Stimulated activated naive CD8-positive, alpha-beta T cell treated with anti-CD3 and anti-CD28 coated beads, Interleukin-15, Interleukin-2, amounts not matched to agents 100 ng/mL and 50 ng/mL, for 24 hours (primary cell): ENCODE results near the gene MAPK9.

Experiments used
- H3K27ac Mint-ChIP-seq: one replicate; pipeline ENCODE4 v1.8.0; 2021; ENCODE audit warnings: mild to moderate bottlenecking, mixed read lengths
- H3K27me3 Mint-ChIP-seq: one replicate; pipeline ENCODE4 v1.8.0; 2021; ENCODE audit warnings: mixed read lengths
- H3K36me3 Mint-ChIP-seq: one replicate; pipeline ENCODE4 v1.8.0; 2021; ENCODE audit warnings: low read depth, mixed read lengths
- H3K4me1 Mint-ChIP-seq: one replicate; pipeline ENCODE4 v1.8.0; 2021; ENCODE audit warnings: low read depth, mixed read lengths
- H3K4me3 Mint-ChIP-seq: one replicate; pipeline ENCODE4 v1.8.0; 2021; ENCODE audit warnings: mild to moderate bottlenecking, mixed read lengths
- H3K9me3 Mint-ChIP-seq: one replicate; pipeline ENCODE4 v1.8.0; 2021; ENCODE audit warnings: mixed read lengths

The MAPK9 gene

DNA sequence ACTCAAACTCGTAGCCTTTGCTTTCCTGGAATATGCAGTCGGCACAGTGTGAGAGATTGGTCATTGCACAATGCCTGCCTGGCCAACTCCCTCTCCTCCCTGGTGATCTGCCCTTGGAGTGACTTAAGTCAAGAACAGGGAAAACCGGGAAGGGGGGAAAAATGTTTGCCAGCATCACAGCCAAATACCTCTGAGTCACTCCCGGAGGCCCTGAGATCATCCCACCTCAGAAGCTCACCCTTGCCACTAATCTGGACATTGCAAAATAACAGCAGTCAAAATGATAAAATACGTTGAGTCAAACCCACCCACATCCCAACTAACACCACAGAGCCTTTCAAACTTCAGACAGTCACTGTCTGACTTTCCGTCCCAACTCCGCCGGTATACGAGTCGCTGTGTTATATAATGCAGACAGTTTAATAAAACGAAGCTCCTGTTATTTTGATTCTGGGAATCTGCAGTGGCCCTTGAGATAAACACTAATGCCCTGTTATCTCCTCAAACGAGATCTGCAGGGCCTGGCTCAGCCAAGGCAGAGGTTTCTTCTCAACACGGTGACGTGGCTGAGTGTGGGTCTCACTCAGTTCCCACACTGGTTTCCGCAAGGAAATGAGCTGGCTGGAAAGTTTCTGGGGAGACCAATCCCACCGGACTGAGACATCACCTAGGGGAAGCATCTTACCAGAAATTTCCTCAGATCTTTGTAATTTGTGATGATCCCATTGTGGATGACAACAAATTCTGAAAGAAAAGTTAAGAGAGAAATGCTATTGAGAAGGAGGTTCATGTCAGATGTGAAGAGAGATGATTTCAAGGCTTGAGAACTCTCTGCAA, 39.1 kb upstream of the MAPK9 start:
- Mint-ChIP-seq H3K27ac (no peak overlapping the region), H3K4me1 (no peaks in the 10 kb centered on the region), H3K27me3 (peaks cover 13% of the 10 kb centered on the region), H3K36me3 (no peaks in the 10 kb centered on the region), H3K9me3 (no peaks in the 10 kb centered on the region), H3K4me3 (no peak overlapping the region)

GRCh38 chr5:180330270-180330648, 38.4 kb upstream of the MAPK9 start:
- no peak overlapping the region for H3K4me3 Mint-ChIP-seq
- H3K36me3 Mint-ChIP-seq = no peaks in the 10 kb centered on the region
- peaks cover 13% of the 10 kb centered on the region for H3K27me3 Mint-ChIP-seq
- H3K27ac Mint-ChIP-seq = no peak overlapping the region
- H3K4me1 Mint-ChIP-seq = no peaks in the 10 kb centered on the region
- H3K9me3 Mint-ChIP-seq = no peaks in the 10 kb centered on the region

GRCh38 chr5:180329606-180330269, 37.9 kb upstream of the MAPK9 start:
- Mint-ChIP-seq H3K27me3 (peaks cover 13% of the 10 kb centered on the region), H3K27ac (no peak overlapping the region), H3K4me1 (no peaks in the 10 kb centered on the region), H3K4me3 (no peak overlapping the region), H3K9me3 (no peaks in the 10 kb centered on the region), H3K36me3 (no peaks in the 10 kb centered on the region)

- no peaks in the 10 kb centered on the region for H3K9me3 Mint-ChIP-seq
- no peaks in the 10 kb centered on the region for H3K4me1 Mint-ChIP-seq
- no peak overlapping the region for H3K27ac Mint-ChIP-seq
- no peak overlapping the region for H3K4me3 Mint-ChIP-seq
- H3K27me3 Mint-ChIP-seq = peaks cover 13% of the 10 kb centered on the region
- H3K36me3 Mint-ChIP-seq = no peaks in the 10 kb centered on the region
Measured at GRCh38 chr5:180329138-180329435, 37.2 kb upstream of the MAPK9 start.

DNA sequence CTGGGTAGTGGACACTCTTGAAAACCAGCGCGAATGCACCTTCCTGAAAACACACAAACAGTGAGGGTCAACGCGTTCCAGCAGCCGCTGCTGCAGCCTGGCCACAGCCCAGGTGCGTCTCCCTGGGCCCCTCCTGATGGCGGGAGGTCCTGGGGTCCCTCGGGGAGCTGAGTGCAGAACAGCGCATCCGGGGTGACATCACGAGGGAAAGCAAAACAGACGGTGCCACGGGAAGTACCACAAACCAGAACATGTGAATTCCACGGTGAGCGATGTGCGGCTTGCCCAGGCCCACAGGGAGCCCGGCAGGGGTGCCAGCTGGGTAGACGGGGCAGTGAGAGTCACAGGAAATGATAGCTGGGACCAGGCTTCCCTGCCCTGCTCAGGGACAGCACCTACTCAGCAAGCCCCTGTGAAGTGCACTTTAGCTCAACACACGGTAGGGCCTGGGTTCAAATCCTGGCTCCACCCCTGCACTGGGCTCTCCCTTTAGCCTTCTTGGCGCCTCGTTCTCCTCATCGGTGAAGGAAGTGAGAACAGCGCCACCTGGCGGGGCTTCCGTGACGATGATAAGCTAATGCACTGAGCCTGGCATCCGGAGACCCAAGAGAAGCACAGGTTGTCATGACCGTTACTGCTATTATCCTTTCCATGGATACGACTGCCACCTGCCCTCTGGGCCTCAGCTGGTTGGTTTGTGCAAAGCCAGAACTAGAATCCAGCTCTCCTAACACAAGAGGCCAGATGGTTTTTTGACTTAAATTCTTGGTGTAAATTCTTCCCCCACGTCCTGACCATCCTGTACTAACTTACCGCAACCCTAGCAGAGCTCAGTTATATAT, 36.6 kb upstream of the MAPK9 start:
- no peaks in the 10 kb centered on the region for H3K36me3 Mint-ChIP-seq
- no peaks in the 10 kb centered on the region for H3K9me3 Mint-ChIP-seq
- H3K4me1 Mint-ChIP-seq = no peaks in the 10 kb centered on the region
- no peak overlapping the region for H3K4me3 Mint-ChIP-seq
- no peak overlapping the region for H3K27ac Mint-ChIP-seq
- peaks cover 10% of the 10 kb centered on the region for H3K27me3 Mint-ChIP-seq

DNA sequence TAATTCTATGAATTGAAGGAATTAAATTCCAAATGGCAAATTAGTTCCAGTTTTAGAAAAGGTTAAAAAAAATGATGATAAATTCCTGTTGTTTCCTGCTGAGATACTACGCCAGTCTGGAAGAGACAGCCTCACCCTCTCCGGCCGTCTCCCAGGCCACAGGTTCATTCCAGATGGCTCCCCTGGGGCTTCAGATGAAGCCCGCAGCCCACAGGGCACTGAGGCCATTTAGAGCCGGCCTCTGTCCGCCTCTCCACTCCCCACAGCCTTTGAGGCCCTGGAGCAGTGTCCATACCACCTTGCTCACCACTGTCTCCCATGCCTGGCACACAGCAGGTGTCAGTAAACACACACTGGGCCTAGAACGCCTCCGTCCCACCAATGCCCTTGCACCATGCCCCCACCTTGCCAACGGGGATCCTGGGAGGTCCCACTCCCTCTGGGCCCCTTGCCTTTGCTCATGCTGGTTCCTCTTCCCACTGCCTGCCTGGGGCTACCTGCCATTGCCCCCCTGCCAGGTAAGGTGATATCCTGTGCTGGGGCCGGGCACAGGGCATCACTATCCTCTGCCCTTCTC, 35.2 kb upstream of the MAPK9 start:
- no peaks in the 10 kb centered on the region for H3K4me1 Mint-ChIP-seq
- no peak overlapping the region for H3K27ac Mint-ChIP-seq
- peaks cover 8% of the 10 kb centered on the region for H3K27me3 Mint-ChIP-seq
- H3K4me3 Mint-ChIP-seq = no peak overlapping the region
- no peaks in the 10 kb centered on the region for H3K9me3 Mint-ChIP-seq
- H3K36me3 Mint-ChIP-seq = no peaks in the 10 kb centered on the region

GRCh38 chr5:180324601-180324950, 32.7 kb upstream of the MAPK9 start:
- Mint-ChIP-seq H3K4me1 (no peaks in the 10 kb centered on the region), H3K27ac (no peak overlapping the region), H3K9me3 (no peaks in the 10 kb centered on the region), H3K27me3 (no peaks in the 10 kb centered on the region), H3K4me3 (no peak overlapping the region), H3K36me3 (no peaks in the 10 kb centered on the region)

- Mint-ChIP-seq H3K4me1 (no peaks in the 10 kb centered on the region), H3K9me3 (no peaks in the 10 kb centered on the region), H3K27ac (no peak overlapping the region), H3K27me3 (no peaks in the 10 kb centered on the region), H3K4me3 (no peak overlapping the region), H3K36me3 (no peaks in the 10 kb centered on the region)
Measured at GRCh38 chr5:180323941-180324600, 32.2 kb upstream of the MAPK9 start.

DNA sequence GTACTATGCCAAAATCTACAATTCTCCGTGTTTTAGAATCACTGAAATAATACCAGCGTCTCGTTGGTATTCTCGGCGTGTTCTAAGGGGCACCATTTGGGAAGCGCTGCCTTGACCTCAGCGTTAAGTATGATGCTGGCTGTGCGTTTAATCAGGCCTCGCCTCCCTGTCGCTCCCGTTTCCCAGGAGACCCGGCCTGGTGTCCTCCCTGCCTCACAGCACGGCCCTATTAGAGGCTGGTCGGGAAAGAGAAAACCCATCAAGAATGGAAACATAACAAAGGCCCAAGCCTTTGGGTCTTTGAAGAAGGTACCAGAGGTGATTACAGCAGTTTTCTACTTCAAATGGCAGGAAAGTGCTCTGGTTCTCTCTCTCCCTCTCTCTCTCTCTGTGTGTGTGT, 31.3 kb upstream of the MAPK9 start:
- H3K27ac Mint-ChIP-seq = no peak overlapping the region
- no peaks in the 10 kb centered on the region for H3K27me3 Mint-ChIP-seq

DNA sequence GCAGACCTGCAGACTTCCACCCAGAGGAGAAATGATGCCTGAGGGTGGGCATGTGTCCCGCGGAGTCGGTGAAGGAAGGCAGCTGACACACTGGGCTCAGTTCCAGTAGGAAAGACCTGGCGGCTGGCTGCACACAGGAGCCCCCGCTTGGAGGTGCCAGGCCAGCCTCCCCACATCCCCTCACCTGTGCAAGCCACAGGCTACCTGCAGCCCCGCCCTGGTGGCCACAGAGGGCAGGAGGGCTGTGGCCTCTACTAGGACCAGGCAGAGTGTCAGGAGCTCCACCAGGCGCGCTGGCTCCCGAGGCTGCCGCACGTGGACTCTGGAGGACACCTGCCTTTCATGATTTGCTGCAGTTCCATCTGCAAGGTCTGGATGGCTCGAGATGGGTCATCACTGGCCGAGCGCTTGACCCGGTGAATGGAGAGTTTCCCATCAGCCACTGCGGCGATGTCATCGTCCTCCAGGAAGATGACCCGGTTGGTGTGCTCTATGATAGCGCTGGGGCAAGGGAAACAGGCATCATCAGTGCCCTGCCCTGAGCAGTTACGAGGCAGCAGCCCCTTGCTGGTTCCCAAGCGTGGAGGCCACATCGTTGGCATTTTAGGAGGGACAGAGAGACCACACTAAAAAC, 26.7 kb upstream of the MAPK9 start:
- Mint-ChIP-seq H3K4me3 (no peak overlapping the region), H3K27me3 (no peaks in the 10 kb centered on the region), H3K9me3 (no peaks in the 10 kb centered on the region), H3K27ac (no peak overlapping the region), H3K4me1 (no peaks in the 10 kb centered on the region), H3K36me3 (no peaks in the 10 kb centered on the region)

More for the DNA sequence above, 31.3 kb upstream of the MAPK9 start:
- no peaks in the 10 kb centered on the region for H3K36me3 Mint-ChIP-seq
- H3K4me1 Mint-ChIP-seq = no peaks in the 10 kb centered on the region
- H3K9me3 Mint-ChIP-seq = no peaks in the 10 kb centered on the region
- no peak overlapping the region for H3K4me3 Mint-ChIP-seq

- Mint-ChIP-seq H3K9me3 (no peaks in the 10 kb centered on the region), H3K4me3 (no peak overlapping the region), H3K4me1 (no peaks in the 10 kb centered on the region), H3K27ac (no peak overlapping the region), H3K27me3 (no peaks in the 10 kb centered on the region), H3K36me3 (no peaks in the 10 kb centered on the region)
Measured at GRCh38 chr5:180316586-180316985, 24.7 kb upstream of the MAPK9 start.

DNA sequence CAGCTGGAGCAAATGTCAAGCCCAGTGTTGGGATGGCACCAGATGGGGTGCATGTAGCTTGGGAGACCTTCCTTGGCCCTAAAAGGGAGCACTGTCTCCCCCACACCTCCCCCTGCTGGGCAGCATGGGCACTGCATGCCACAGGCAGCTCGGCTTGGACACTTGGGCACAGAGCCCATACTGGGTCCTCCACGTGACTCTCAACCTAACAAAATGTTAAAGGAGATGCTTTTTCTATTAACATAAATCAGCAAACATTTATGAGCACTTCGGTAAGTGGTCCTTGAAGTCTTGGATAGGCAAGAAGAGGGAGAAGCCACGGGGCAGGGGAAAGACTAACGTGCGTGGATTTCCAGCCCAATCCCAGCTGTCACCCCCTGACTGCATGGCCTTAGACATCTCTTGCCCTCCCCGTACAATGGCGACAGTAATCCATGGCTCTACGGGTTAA, 23.9 kb upstream of the MAPK9 start:
- Mint-ChIP-seq H3K27ac (no peak overlapping the region), H3K36me3 (no peaks in the 10 kb centered on the region)

DNA sequence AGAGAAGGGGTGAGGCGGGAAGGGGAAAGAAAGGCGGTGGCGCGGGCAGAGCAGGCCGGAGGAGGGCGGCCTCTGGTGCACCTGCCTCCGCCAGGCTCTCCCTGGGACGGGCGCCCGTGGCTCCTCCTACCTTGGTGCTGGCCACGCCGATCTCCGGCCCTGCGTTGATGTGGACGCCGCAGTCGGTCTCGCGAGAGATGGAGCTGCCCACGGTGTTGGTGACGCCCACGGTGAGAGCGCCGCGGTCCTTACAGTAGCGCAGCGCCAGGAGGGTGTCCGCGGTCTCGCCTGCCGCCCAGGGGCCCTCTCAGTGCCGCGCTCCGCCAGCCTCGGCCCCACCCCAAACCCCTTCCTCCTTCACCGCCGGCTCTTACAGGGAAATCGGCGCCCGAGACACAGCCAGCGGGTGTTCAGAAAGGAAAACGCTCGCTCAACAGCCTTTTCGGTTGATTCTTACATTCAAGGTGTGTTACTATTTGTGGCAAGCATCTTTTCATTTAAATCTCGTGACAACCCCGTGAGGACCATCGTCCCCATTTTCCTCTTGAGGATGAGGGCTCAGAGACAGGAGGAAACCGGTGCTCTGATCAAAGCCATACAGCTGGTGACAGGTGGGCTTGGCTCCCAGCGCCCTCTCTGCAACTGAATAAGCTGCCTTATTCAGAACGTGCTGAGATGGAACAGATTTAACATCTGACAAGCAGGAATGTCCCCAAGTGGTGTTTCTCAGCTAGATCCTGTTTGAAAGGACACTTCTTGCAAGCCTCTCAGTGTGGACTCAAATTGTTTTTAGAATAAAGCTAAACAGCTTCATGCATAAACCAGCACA, 22.0 kb upstream of the MAPK9 start:
- no peaks in the 10 kb centered on the region for H3K36me3 Mint-ChIP-seq
- no peak overlapping the region for H3K27ac Mint-ChIP-seq
- no peaks in the 10 kb centered on the region for H3K9me3 Mint-ChIP-seq
- H3K4me3 Mint-ChIP-seq = peak overlapping the region; percentile 24
- H3K27me3 Mint-ChIP-seq = no peaks in the 10 kb centered on the region
- no peaks in the 10 kb centered on the region for H3K4me1 Mint-ChIP-seq

More for the DNA sequence above, 23.9 kb upstream of the MAPK9 start:
- H3K9me3 Mint-ChIP-seq = no peaks in the 10 kb centered on the region
- H3K27me3 Mint-ChIP-seq = no peaks in the 10 kb centered on the region
- H3K4me3 Mint-ChIP-seq = no peak overlapping the region
- H3K4me1 Mint-ChIP-seq = no peaks in the 10 kb centered on the region
